GM12873 (cell line): Measurements from ENCODE around the gene HBA2.

ENCODE experiments used
- TF ChIP-seq, protein P1 (sequence below): IDR thresholded peaks from 2 replicates; pipeline ENCODE4 v1.5.1; 2012; ENCODE audit warnings: low read depth, mild to moderate bottlenecking, moderate library complexity, low read length, control low read depth; ENCODE audit not compliant: insufficient read depth; ENCODE audit errors: missing control alignments

The HBA2 gene

DNA sequence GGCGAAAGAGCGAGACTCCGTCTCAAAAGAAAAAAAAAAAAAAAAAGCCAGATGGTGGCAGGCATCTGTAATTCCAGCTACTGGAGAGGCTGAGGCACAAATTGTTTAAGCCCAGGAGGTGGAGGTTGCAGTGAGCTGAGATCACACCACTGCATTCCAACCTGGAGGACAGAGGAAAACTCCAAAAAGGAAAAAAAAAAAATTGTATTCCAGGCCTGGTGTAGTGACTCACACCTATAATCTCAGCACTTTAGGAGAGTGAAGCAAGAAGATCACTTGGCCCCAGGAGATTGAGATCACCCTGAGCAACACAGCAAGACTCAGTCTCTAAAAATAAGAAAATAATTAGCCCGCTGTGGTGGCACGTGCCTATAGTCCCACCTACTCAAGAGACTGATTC is 27.7 kb downstream of the HBA2 start:
- TF ChIP-seq, protein P1, sequence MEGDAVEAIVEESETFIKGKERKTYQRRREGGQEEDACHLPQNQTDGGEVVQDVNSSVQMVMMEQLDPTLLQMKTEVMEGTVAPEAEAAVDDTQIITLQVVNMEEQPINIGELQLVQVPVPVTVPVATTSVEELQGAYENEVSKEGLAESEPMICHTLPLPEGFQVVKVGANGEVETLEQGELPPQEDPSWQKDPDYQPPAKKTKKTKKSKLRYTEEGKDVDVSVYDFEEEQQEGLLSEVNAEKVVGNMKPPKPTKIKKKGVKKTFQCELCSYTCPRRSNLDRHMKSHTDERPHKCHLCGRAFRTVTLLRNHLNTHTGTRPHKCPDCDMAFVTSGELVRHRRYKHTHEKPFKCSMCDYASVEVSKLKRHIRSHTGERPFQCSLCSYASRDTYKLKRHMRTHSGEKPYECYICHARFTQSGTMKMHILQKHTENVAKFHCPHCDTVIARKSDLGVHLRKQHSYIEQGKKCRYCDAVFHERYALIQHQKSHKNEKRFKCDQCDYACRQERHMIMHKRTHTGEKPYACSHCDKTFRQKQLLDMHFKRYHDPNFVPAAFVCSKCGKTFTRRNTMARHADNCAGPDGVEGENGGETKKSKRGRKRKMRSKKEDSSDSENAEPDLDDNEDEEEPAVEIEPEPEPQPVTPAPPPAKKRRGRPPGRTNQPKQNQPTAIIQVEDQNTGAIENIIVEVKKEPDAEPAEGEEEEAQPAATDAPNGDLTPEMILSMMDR = no peak

GRCh38 chr16:203246-203645 is 30.6 kb downstream of the HBA2 start:
- TF ChIP-seq, protein P1 = no peak

GRCh38 chr16:212999-213398 is 40.3 kb downstream of the HBA2 start:
- TF ChIP-seq, protein P1 = no peak

GRCh38 chr16:220021-220420 is 47.3 kb downstream of the HBA2 start:
- TF ChIP-seq, protein P1 = no peak
